HG03108 (cell line): Measurements from ENCODE around the gene SHISAL2A.
A peak's percentile ranks its signal among the peaks of the same experiment; 100 is the strongest.

ENCODE experiments used
- ATAC-seq: cut with Tn5 transposase; IDR thresholded peaks from one replicate; pipeline ENCODE4 v1.9.1; 2021; ENCODE audit warnings: moderate library complexity; ENCODE audit not compliant: unreplicated experiment

The SHISAL2A gene

DNA sequence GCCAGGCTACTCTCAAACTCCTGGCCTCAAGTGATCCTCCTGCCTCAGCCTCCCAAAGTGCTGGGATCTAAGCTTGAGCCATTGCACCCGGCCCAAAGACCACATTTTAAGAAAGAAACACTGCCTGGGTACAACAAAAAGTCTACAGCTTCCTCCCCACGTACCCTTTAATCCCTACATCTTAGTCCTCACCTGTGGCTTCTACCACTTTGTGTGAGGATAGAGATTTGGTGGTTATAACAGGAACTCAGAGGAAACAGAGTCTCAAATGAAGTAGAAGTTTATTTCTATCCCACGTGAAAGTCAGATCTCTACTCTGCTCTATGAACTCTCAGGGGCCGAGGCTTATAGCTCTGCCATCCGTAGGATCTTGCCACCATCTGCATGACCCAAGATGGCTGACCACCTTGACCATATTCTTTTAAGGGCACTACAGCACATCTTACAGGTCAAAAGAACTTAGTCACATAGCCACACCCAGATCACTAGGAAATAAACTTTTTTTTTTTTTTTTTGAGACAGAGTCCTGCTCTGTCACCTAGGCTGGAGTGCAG, 17.4 kb upstream of the SHISAL2A start:
- no peak for ATAC-seq

DNA sequence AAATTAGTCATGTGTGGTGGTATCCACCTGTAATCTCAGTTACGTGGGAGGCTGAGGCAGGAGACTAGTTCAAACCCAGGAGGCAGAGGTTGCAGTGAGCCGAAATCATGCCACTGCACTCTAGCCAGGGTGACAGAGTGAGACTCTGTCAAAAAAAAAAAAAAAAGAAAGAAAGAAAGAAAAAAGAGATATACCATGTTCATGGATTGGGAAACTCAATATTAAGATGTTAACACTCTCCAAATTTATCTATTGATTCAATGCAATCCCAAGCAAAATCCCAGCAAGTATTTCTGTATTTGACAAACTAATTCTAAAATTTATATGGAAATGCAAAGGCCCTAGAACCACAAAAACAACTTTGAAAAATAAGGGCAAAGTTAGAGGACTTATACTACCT, 11.0 kb upstream of the SHISAL2A start:
- no peak for ATAC-seq

- no peak for ATAC-seq
These were observed 9.2 kb upstream of the SHISAL2A start for GRCh38 chr1:52623812-52624211.

DNA sequence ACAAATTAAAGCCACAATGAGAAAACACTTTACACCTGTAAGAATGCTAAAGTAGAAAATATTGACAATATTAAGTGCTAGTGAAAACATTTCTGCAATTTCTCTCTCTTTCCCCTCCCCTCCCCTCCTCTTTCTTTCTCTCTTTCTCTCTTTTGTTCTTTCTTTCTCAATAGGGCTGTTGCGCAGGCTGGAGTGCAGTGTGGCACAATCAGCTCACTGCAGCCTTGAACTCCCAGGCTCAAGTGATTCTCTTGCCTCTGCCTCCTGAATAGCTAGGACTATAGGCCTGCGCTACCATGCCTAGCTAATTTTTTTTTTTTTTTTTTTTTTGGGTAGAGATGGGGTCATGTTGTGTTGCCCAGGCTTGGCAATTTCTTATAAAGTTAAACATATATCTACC, 5.9 kb upstream of the SHISAL2A start:
- no peak for ATAC-seq

- no peak for ATAC-seq
These were observed 4.2 kb upstream of the SHISAL2A start for GRCh38 chr1:52628614-52629324.

DNA sequence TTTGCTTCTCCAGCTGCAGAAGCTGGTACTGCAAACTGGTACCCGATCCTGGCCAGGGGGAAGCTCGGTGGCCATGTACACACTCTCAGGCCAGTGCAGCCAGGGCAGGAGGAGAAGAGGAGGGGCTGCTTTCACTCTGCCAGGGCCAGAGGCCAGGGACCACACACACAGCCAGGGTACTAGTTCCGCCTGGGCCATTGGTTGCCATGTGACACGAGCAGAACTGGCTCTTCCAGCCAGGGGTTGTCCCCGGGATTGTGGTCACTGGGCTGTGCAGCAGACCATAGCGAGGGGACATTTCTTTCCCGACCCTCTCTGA, 3.7 kb upstream of the SHISAL2A start:
- ATAC-seq = no peak

DNA sequence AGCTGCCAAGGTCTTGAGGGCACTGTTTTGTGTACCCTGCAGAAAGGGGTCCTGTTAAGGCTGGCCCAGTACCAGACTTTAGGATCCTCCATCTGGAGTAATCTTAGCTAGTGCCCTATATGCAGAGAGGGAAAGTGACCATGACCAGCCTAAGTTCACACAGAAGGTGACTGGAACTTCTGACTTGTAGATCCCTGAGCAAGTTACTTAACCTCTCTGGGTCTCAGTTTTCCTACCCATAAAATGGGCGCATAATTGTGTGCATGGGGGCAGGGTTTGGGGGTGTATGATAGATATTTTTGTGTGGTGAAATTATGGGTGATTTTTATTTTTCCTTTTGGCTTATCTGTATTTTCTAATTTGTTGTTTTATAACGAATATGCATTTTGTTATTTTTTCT, 3.3 kb upstream of the SHISAL2A start:
- ATAC-seq = no peak

DNA sequence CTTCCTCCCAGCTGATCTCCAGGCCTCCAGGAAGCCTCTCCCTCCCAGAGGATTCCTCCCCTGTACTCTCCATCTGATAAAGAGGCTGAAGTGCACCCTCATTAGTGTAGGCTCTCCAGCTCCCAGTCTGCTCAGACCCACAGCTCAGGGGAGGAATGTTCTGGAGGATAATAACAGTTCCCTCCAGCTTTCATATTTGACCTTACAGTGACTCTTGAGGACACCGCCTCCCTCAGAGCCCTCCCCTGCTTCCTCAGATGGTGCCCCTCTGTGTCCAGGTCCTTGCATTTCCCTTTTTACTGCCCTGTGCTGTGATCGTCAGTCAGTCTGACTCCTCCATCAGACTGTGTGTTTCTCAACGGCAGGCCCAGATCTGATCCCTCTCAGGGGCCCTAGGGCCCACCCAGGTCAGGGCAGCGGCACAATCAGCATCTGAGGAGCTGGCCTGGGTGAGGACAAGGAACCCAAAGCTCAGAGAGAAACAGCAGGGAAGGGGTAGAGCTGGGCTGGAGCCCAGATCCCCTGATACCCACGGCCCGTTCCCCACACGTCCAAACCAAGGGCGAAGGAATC, 1.1 kb upstream of the SHISAL2A start:
- no peak for ATAC-seq

- ATAC-seq = no peak
These were observed 355 bp downstream of the SHISAL2A start for GRCh38 chr1:52633291-52633754.

DNA sequence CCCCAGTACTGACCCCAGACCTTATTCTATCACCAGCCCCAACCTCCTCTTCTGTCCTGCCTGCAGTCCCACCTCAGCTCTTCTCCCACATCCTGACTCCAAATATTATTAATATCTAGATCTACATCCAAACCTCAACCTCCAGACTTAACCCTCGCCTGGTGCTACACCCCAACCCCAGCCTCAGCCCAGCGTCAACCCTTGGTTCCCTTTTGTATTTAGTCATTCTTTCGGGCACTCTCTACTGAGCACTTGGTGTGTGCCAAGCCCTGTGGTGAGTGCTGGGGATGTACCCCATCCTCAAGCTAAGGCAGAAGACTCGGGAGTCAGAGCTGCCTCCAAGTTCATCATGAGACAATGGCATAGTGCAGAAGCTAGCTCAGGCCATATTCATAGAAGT, 1.1 kb downstream of the SHISAL2A start:
- no peak for ATAC-seq

DNA sequence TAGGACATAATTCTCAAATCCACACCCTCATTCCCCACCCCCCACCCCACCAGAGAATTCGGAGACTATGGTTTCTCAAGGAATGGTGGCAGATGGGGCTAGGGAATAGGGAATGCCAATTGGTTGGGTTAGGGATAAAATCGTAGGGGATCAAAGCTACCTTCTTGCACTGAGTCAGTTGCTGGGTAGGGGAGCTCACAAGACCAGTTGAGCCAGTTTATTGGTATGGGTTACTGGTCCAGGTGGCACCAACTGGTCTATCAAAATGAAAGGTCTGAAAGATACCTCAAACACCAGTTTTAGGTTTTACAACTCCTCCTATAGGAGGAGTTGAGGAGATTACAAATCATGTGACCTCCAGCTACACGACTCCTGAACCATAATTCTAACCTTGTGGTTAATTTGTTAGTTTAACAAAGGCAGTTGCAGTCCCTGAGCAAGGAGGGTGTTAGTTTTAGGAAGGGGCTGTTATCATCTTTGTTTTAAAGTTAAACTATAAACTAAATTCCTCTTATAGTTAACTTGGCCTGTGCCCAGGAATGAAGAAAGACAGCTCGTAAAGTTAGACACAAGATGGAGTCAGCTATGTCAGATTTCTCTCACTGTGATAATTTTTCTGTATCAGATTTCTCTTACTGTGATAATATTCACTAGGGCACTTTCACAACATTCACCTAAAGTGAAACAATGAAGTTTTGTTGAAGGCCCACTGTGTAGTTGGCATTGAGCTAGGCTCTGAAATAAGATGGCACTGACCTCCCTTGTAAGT, 2.5 kb downstream of the SHISAL2A start:
- no peak for ATAC-seq

DNA sequence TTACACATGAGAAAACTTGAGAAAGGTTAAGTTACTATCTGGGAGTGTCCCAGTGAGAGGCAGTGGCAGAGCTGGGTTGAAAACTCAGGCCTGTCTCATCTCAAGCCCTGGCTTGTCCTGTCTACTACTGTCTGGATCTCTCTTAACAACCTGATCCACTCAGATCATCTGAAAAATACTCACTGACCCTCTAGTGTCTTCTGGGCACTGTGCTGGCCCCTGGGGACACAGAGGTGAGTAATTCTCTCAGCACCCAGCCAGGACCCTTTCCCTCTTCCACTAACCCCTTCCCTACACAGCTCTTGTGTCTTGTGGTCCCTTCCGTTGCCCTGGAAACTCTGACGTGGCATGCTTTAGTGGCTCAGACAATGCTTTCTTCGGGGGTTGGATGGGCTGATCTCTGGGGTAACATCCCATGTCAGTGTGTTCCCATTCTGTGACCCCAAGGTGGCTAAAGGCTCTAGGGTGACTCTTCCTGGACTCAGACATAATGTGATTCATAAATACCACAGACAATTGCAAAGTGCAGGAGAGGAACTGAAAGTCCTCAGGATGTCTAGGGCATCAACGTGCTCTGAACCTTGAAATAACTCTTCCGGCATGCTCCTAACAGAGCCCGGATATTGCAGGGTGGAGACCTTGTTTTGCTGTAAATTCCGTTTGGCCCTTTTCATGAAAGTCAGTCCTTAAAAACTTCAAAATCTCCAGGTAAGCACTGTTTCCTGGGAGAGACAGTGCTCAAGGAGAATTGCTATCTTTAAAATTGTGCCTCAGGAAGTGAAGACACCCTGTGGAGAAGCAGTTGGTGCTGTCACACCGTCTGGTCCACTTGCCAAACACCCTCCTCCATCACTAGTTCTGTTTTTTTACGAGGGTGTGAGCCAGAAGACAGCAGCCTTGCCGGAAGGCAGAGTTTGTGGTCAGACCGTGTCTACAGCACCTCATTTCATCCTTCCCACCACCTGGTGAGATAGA, 4.0 kb downstream of the SHISAL2A start:
- ATAC-seq = peak; percentile 79

GRCh38 chr1:52637946-52638345, 5.0 kb downstream of the SHISAL2A start:
- ATAC-seq = no peak

DNA sequence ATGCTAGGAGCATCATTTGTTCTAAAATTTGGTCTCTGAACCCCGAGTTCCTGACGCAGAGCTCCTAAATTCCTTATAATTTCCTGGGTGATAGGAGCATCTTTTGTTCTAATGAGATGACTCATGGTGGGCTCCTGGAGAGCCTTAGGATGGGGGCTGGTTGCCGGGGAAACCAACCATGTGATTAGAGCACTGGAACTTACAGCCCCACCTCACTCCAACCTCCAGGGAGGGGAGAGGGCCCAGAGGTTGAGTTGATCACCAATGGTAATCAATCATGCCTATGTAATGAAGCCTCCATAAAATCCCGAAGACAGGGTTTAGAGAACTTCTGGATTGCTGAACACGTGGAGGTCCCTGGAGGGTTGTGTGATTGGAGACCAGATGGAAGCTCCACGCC, 7.7 kb downstream of the SHISAL2A start:
- no peak for ATAC-seq

- no peak for ATAC-seq
These were observed 8.3 kb downstream of the SHISAL2A start for GRCh38 chr1:52641307-52641706.

- no peak for ATAC-seq
These were observed 12.3 kb downstream of the SHISAL2A start for GRCh38 chr1:52645261-52645660.

- no peak for ATAC-seq
These were observed 18.9 kb downstream of the SHISAL2A start for GRCh38 chr1:52651904-52652303.

- no peak for ATAC-seq
These were observed 20.4 kb downstream of the SHISAL2A start for GRCh38 chr1:52653207-52653849.

DNA sequence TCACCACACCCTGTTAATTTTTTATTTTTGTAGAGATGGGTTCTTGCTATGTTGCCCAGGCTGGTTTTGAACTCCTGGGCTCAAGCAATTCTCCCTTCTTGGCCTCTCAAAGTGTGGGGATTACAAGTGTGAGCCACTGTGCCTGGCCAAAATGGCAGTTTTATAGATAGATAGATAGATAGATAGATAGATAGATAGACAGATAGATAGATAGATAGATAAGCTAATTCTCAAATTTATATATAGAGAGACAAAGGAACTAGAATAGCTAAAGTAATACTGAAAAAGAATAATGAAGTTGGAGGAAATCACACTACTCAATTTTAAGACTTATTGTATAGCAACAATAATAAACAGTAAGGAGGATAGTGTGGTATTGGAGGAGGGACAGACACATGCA, 21.1 kb downstream of the SHISAL2A start:
- ATAC-seq = no peak

DNA sequence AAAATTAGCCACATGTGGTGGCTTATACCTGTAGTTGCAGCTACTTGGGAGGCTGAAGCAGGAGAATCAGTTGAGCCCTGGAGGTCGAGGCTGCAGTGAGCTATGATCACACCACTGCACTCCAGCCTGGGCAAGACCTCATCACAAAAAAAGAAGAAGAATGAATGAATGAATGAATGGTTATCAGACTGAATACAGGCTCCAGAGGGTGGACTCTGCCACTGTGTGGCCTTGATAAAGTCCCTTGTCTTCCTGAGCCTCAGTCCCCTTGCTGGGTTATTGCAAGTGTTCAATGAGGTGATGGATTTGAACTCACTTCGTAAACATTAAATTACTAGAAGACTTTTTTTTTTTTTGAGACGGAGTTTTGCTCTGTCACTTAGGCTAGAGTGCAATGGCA, 24.7 kb downstream of the SHISAL2A start:
- no peak for ATAC-seq
